H1 (cell line): ENCODE data around the gene SLCO2A1. TPM values are rescaled to one million over a fixed set of nuclear protein-coding genes. Genes with fewer than 3 reads are reported as not detected.

Experiments
- BCL11A ChIP-seq, 2 experiments: IDR thresholded peaks; one replicate each; pipeline ENCODE4 v1.6.1; 2011; ENCODE audit warnings: low read depth in 2 of 2, low read length in 2 of 2, mild to moderate bottlenecking in 2 of 2
- CHD2 ChIP-seq: IDR thresholded peaks from 2 replicates; pipeline ENCODE4 v1.6.1; 2012; ENCODE audit warnings: low read length, improper control_type of control experiment
- GABPA ChIP-seq: IDR thresholded peaks from 2 replicates; pipeline ENCODE4 v1.6.1; 2011; ENCODE audit warnings: mild to moderate bottlenecking, low read length, moderate library complexity, borderline replicate concordance; ENCODE audit not compliant: insufficient read depth
- NRF1 ChIP-seq: IDR thresholded peaks from 2 replicates; pipeline ENCODE4 v1.6.1; 2011; ENCODE audit warnings: mild to moderate bottlenecking, low read depth, low read length, improper control_type of control experiment
- RBBP5 ChIP-seq: IDR thresholded peaks from 2 replicates; pipeline ENCODE4 v1.7.1; 2012; ENCODE audit warnings: low read depth, mild to moderate bottlenecking, inconsistent platforms, low read length, moderate library complexity, borderline replicate concordance
- SIRT6 ChIP-seq: IDR thresholded peaks from one replicate; pipeline ENCODE4 v1.7.1; 2012; ENCODE audit warnings: low read length, inconsistent platforms
- SRF ChIP-seq: IDR thresholded peaks from 2 replicates; pipeline ENCODE4 v1.6.1; 2011; ENCODE audit warnings: mild to moderate bottlenecking, low read depth, low read length, moderate library complexity
- SUZ12 ChIP-seq: fragments of 200-600 bp; sonication (generic); IDR thresholded peaks from 2 replicates; pipeline ENCODE4 v1.6.1; 2012; ENCODE audit warnings: mild to moderate bottlenecking, inconsistent platforms, low read length, moderate library complexity, mixed read lengths
- polyA plus RNA-seq, 7 experiments: library from polyadenylated mRNA; depleted of rRNA in 3 of 7; stranded (reverse) in 5 of 7; unstranded in 2 of 7; fragments of >200 nt in 5 of 7; fragments of 200-250 nt in 2 of 7; gene quantifications; 1 replicate in 5 of 7; 2 replicates in 1 of 7; 4 replicates in 1 of 7; pipeline versions ENCODE4 v1.2.1 to v1.2.3, GENCODE V29; 2011 to 2013; ENCODE audit warnings: missing spikeins in 2 of 7, mixed read lengths in 2 of 7
- total RNA-seq: library from RNA; stranded (reverse); fragmentation: NEBNext Ultra II Directional; extraction: Animal tissue kit (Norgen Biotek cat#: 25700); gene quantifications from 2 replicates; pipeline ENCODE4 v1.2.1, GENCODE V29; 2021
- TF ChIP-seq, protein P1 (sequence below): fragments of 300-600 bp; sonication (generic); IDR thresholded peaks from 2 replicates; pipeline ENCODE4 v1.7.1; 2012; ENCODE audit warnings: low read length, moderate library complexity, mild to moderate bottlenecking, inconsistent platforms; ENCODE audit not compliant: insufficient replicate concordance

Gene SLCO2A1
- total and polyA plus RNA-seq, 2 of the 8 experiments (the other 6 are each of a cell fraction or from before 2014, with no cell fraction given): 1.1 to 2.3 TPM

DNA sequence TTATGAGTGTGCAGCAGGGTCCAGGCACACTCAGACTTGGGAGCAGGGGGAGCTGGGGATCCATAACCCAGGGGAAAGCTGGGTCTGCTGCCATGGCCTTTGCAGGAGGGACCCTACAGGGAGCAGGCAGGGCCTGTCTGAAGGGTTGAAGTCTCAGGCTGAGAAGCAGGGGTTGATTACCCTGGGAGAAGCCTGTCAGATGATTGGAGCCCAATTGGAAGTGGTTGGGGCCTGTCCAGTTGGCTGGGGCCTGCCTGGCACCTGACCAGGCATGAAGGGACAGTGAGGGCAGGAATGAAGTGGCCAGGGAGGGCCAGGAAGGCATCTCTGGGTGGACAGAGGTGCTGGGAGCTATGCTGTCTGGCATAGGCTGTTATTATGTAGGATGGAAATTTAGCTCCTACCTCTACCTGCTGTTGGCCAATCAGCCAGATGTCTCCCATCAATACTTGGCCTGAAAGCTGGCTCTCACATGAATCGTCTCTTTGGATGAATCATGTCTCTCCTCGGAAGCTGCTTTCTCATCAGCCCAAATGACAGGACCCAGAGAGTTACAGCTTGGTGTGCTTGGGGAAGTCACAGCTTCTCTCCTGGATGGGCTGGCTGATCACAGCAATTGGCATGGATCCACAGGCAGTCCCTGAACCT, 27.4 kb upstream of the SLCO2A1 start (continued):
- TF ChIP-seq, protein P1, sequence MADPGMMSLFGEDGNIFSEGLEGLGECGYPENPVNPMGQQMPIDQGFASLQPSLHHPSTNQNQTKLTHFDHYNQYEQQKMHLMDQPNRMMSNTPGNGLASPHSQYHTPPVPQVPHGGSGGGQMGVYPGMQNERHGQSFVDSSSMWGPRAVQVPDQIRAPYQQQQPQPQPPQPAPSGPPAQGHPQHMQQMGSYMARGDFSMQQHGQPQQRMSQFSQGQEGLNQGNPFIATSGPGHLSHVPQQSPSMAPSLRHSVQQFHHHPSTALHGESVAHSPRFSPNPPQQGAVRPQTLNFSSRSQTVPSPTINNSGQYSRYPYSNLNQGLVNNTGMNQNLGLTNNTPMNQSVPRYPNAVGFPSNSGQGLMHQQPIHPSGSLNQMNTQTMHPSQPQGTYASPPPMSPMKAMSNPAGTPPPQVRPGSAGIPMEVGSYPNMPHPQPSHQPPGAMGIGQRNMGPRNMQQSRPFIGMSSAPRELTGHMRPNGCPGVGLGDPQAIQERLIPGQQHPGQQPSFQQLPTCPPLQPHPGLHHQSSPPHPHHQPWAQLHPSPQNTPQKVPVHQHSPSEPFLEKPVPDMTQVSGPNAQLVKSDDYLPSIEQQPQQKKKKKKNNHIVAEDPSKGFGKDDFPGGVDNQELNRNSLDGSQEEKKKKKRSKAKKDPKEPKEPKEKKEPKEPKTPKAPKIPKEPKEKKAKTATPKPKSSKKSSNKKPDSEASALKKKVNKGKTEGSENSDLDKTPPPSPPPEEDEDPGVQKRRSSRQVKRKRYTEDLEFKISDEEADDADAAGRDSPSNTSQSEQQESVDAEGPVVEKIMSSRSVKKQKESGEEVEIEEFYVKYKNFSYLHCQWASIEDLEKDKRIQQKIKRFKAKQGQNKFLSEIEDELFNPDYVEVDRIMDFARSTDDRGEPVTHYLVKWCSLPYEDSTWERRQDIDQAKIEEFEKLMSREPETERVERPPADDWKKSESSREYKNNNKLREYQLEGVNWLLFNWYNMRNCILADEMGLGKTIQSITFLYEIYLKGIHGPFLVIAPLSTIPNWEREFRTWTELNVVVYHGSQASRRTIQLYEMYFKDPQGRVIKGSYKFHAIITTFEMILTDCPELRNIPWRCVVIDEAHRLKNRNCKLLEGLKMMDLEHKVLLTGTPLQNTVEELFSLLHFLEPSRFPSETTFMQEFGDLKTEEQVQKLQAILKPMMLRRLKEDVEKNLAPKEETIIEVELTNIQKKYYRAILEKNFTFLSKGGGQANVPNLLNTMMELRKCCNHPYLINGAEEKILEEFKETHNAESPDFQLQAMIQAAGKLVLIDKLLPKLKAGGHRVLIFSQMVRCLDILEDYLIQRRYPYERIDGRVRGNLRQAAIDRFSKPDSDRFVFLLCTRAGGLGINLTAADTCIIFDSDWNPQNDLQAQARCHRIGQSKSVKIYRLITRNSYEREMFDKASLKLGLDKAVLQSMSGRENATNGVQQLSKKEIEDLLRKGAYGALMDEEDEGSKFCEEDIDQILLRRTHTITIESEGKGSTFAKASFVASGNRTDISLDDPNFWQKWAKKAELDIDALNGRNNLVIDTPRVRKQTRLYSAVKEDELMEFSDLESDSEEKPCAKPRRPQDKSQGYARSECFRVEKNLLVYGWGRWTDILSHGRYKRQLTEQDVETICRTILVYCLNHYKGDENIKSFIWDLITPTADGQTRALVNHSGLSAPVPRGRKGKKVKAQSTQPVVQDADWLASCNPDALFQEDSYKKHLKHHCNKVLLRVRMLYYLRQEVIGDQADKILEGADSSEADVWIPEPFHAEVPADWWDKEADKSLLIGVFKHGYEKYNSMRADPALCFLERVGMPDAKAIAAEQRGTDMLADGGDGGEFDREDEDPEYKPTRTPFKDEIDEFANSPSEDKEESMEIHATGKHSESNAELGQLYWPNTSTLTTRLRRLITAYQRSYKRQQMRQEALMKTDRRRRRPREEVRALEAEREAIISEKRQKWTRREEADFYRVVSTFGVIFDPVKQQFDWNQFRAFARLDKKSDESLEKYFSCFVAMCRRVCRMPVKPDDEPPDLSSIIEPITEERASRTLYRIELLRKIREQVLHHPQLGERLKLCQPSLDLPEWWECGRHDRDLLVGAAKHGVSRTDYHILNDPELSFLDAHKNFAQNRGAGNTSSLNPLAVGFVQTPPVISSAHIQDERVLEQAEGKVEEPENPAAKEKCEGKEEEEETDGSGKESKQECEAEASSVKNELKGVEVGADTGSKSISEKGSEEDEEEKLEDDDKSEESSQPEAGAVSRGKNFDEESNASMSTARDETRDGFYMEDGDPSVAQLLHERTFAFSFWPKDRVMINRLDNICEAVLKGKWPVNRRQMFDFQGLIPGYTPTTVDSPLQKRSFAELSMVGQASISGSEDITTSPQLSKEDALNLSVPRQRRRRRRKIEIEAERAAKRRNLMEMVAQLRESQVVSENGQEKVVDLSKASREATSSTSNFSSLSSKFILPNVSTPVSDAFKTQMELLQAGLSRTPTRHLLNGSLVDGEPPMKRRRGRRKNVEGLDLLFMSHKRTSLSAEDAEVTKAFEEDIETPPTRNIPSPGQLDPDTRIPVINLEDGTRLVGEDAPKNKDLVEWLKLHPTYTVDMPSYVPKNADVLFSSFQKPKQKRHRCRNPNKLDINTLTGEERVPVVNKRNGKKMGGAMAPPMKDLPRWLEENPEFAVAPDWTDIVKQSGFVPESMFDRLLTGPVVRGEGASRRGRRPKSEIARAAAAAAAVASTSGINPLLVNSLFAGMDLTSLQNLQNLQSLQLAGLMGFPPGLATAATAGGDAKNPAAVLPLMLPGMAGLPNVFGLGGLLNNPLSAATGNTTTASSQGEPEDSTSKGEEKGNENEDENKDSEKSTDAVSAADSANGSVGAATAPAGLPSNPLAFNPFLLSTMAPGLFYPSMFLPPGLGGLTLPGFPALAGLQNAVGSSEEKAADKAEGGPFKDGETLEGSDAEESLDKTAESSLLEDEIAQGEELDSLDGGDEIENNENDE: no peak
- no peak for TF ChIP-seq GABPA
- no peak for TF ChIP-seq BCL11A (IDR thresholded peaks at IDR 0.05; ENCODE audit: low read depth in 2 of 2, low read length in 2 of 2)
- TF ChIP-seq RBBP5: no peak
- TF ChIP-seq SUZ12: no peak
- no peak for TF ChIP-seq SIRT6
- TF ChIP-seq CHD2: no peak
- TF ChIP-seq SRF: no peak
- no peak for TF ChIP-seq NRF1
